IPS-20b (cell line): ENCODE data around the gene HMCN2.

ENCODE experiments used
- H3K27ac ChIP-seq: one replicate; pipeline ENCODE4 v1.5.1; 2013; ENCODE audit warnings: low read length
- H3K27me3 ChIP-seq: 2 replicates; pipeline ENCODE4 v1.6.1; 2013; ENCODE audit warnings: mild to moderate bottlenecking, low read length, inconsistent platforms; ENCODE audit not compliant: insufficient read depth
- H3K36me3 ChIP-seq: 2 replicates; pipeline ENCODE4 v1.6.1; 2013; ENCODE audit warnings: low read depth, mild to moderate bottlenecking, inconsistent platforms, low read length, moderate library complexity; ENCODE audit not compliant: insufficient read depth
- H3K4me1 ChIP-seq: 2 replicates; pipeline ENCODE4 v1.6.1; 2013; ENCODE audit warnings: mild to moderate bottlenecking, control low read depth, inconsistent platforms, low read length, moderate library complexity; ENCODE audit not compliant: insufficient read depth
- H3K4me3 ChIP-seq: 2 replicates; pipeline ENCODE4 v1.5.1; 2013; ENCODE audit warnings: mild to moderate bottlenecking, low read length, inconsistent platforms
- H3K9ac ChIP-seq: 2 replicates; pipeline ENCODE4 v1.6.1; 2013; ENCODE audit warnings: low read depth, mild to moderate bottlenecking, inconsistent platforms, low read length, moderate library complexity
- H3K9me3 ChIP-seq: 2 replicates; pipeline ENCODE4 v1.6.1; 2013; ENCODE audit warnings: mild to moderate bottlenecking, low read depth, low read length, inconsistent platforms; ENCODE audit not compliant: insufficient read depth

HMCN2 gene

GRCh38 chr9:130304643-130305042 is 39.1 kb downstream of the HMCN2 start:
- Histone ChIP-seq H3K27ac (no peak overlapping the region), H3K4me3 (no peak overlapping the region), H3K9ac (no peak overlapping the region), H3K27me3 (no peaks in the 10 kb centered on the region), H3K36me3 (peaks cover 8% of the 10 kb centered on the region; the same call in 1 of the 2 replicates), H3K4me1 (no peaks in the 10 kb centered on the region), H3K9me3 (no peaks in the 10 kb centered on the region)

GRCh38 chr9:130305381-130305780 is 39.8 kb downstream of the HMCN2 start:
- Histone ChIP-seq H3K4me3 (no peak overlapping the region), H3K27me3 (no peaks in the 10 kb centered on the region), H3K9me3 (no peaks in the 10 kb centered on the region), H3K36me3 (peaks cover under 1% of the 10 kb centered on the region; the same call in 1 of the 2 replicates), H3K9ac (no peak overlapping the region), H3K4me1 (no peaks in the 10 kb centered on the region), H3K27ac (no peak overlapping the region)

- Histone ChIP-seq H3K36me3 (no peaks in the 10 kb centered on the region), H3K4me3 (no peak overlapping the region), H3K27ac (no peak overlapping the region), H3K9ac (no peak overlapping the region), H3K27me3 (no peaks in the 10 kb centered on the region), H3K9me3 (no peaks in the 10 kb centered on the region), H3K4me1 (no peaks in the 10 kb centered on the region)
Observed at GRCh38 chr9:130306823-130307666, 41.5 kb downstream of the HMCN2 start.

- no peaks in the 10 kb centered on the region for H3K9me3 ChIP-seq
- H3K36me3 ChIP-seq: no peaks in the 10 kb centered on the region
- H3K27me3 ChIP-seq: no peaks in the 10 kb centered on the region
- H3K4me3 ChIP-seq: no peak overlapping the region
- no peaks in the 10 kb centered on the region for H3K4me1 ChIP-seq
- no peak overlapping the region for H3K9ac ChIP-seq
- H3K27ac ChIP-seq: no peak overlapping the region
Observed at GRCh38 chr9:130307667-130307943, 42.0 kb downstream of the HMCN2 start.

- H3K9me3 ChIP-seq: no peaks in the 10 kb centered on the region
- H3K4me1 ChIP-seq: no peaks in the 10 kb centered on the region
- no peak overlapping the region for H3K27ac ChIP-seq
Observed at GRCh38 chr9:130308081-130308571, 42.6 kb downstream of the HMCN2 start.

GRCh38 chr9:130309689-130310455 is 44.3 kb downstream of the HMCN2 start:
- H3K27ac ChIP-seq: no peak overlapping the region

More at GRCh38 chr9:130308081-130308571, 42.6 kb downstream of the HMCN2 start:
- Histone ChIP-seq H3K36me3 (no peaks in the 10 kb centered on the region), H3K27me3 (no peaks in the 10 kb centered on the region), H3K9ac (no peak overlapping the region), H3K4me3 (no peak overlapping the region)

GRCh38 chr9:130310456-130310855 is 44.9 kb downstream of the HMCN2 start:
- Histone ChIP-seq H3K27ac (no peak overlapping the region), H3K4me1 (no peaks in the 10 kb centered on the region), H3K27me3 (no peaks in the 10 kb centered on the region), H3K4me3 (no peak overlapping the region), H3K36me3 (no peaks in the 10 kb centered on the region), H3K9ac (no peak overlapping the region), H3K9me3 (no peaks in the 10 kb centered on the region)

More at GRCh38 chr9:130309689-130310455, 44.3 kb downstream of the HMCN2 start:
- H3K36me3 ChIP-seq: no peaks in the 10 kb centered on the region
- no peak overlapping the region for H3K4me3 ChIP-seq
- no peaks in the 10 kb centered on the region for H3K9me3 ChIP-seq
- H3K9ac ChIP-seq: no peak overlapping the region
- no peaks in the 10 kb centered on the region for H3K27me3 ChIP-seq
- H3K4me1 ChIP-seq: no peaks in the 10 kb centered on the region

- H3K4me1 ChIP-seq: no peaks in the 10 kb centered on the region; the same call in 1 of the 2 replicates
- no peaks in the 10 kb centered on the region for H3K9me3 ChIP-seq
- no peaks in the 10 kb centered on the region for H3K27me3 ChIP-seq
- H3K36me3 ChIP-seq: no peaks in the 10 kb centered on the region
- H3K27ac ChIP-seq: no peak overlapping the region
- no peak overlapping the region for H3K4me3 ChIP-seq
- H3K9ac ChIP-seq: no peak overlapping the region
Observed at GRCh38 chr9:130311003-130311402, 45.4 kb downstream of the HMCN2 start.

- no peaks in the 10 kb centered on the region; the same call in 1 of the 2 replicates for H3K4me1 ChIP-seq
- H3K27me3 ChIP-seq: no peaks in the 10 kb centered on the region
- no peaks in the 10 kb centered on the region for H3K36me3 ChIP-seq
- no peaks in the 10 kb centered on the region for H3K9me3 ChIP-seq
- H3K9ac ChIP-seq: no peak overlapping the region
- no peak overlapping the region for H3K27ac ChIP-seq
- no peak overlapping the region for H3K4me3 ChIP-seq
Observed at GRCh38 chr9:130311408-130312140, 46.0 kb downstream of the HMCN2 start.

- Histone ChIP-seq H3K36me3 (no peaks in the 10 kb centered on the region), H3K27ac (no peak overlapping the region), H3K9me3 (no peaks in the 10 kb centered on the region), H3K27me3 (no peaks in the 10 kb centered on the region), H3K9ac (no peak overlapping the region), H3K4me1 (no peaks in the 10 kb centered on the region; the same call in 1 of the 2 replicates), H3K4me3 (no peak overlapping the region)
Observed at GRCh38 chr9:130313103-130313858, 47.7 kb downstream of the HMCN2 start.
